Gastroesophageal sphincter (tissue), 3 donors: ENCODE results near the gene APLF.
"Not testable (repeated sequence)": the region's sequence is repeated elsewhere in the genome, so short reads cannot be mapped to it uniquely, and the experiment has no call there.

Source experiments
- EP300 ChIP-seq: sonication (generic); formaldehyde crosslinking; IDR thresholded peaks from one replicate; pipeline ENCODE4 v1.6.1; 2017; ENCODE audit warnings: antibody characterized with exemption, mild to moderate bottlenecking
- POLR2AphosphoS5 ChIP-seq: sonication (generic); formaldehyde crosslinking; IDR thresholded peaks from one replicate; pipeline ENCODE4 v1.6.1; 2017; ENCODE audit warnings: antibody characterized with exemption
- TF ChIP-seq, protein P1 (sequence below), 4 experiments: fragments of 200-600 bp in 2 of 4; fragments of 450-650 bp in 2 of 4; sonication (generic) in 1 of 4; IDR thresholded peaks; one replicate each; pipeline ENCODE4 v1.5.1; 2017 to 2019; ENCODE audit warnings: antibody characterized with exemption in 4 of 4, mild to moderate bottlenecking in 2 of 4, moderate library complexity in 2 of 4

DNA sequence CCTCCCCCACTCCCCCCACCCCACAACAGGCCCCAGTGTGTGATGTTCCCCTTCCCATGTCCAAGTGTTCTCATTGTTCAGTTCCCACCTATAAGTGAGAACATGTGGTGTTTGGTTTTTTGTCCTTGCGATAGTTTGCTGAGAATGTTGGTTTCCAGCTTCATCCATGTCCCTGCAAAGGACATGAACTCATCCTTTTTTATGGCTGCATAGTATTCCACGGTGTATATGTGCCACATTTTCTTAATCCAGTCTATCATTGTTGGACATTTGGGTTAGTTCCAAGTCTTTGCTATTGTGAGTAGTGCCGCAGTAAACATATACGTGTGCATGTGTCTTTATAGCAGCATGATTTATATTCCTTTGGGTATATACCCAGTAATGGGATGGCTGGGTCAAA lies 103.0 kb downstream of the APLF start:
- not testable (repeated sequence) for TF ChIP-seq EP300, POLR2AphosphoS5
- TF ChIP-seq, protein P1, sequence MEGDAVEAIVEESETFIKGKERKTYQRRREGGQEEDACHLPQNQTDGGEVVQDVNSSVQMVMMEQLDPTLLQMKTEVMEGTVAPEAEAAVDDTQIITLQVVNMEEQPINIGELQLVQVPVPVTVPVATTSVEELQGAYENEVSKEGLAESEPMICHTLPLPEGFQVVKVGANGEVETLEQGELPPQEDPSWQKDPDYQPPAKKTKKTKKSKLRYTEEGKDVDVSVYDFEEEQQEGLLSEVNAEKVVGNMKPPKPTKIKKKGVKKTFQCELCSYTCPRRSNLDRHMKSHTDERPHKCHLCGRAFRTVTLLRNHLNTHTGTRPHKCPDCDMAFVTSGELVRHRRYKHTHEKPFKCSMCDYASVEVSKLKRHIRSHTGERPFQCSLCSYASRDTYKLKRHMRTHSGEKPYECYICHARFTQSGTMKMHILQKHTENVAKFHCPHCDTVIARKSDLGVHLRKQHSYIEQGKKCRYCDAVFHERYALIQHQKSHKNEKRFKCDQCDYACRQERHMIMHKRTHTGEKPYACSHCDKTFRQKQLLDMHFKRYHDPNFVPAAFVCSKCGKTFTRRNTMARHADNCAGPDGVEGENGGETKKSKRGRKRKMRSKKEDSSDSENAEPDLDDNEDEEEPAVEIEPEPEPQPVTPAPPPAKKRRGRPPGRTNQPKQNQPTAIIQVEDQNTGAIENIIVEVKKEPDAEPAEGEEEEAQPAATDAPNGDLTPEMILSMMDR (IDR thresholded peaks at IDR 0.05), result not testable (repeated sequence)
